Measurements from ENCODE around the gene TRAF2.

DNA sequence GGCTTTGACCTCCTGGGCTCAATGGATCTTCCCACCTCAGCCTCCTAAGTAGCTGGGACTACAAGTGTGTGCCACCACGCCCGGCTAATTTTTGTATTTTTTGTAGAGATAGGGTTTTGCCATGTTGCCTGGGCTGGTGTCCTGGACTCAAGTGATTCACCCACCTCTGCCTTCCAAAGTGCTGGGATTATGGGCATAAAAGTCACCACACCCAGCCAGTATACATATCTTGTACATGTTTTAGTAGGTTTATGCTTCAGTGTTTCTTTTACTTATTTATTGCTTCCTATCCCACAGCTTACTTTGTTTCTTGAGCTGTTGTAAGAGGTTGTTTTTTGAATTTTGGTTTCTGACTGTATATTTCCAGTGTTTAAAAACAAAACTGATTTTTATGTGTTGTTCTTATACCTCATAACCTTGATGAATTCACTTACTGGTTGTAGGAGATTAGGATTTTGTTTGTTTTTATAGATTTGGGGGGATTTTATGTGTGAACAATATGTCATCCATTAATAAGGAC lies 45.4 kb downstream of the TRAF2 start:
- TF ChIP-seq, protein P1, sequence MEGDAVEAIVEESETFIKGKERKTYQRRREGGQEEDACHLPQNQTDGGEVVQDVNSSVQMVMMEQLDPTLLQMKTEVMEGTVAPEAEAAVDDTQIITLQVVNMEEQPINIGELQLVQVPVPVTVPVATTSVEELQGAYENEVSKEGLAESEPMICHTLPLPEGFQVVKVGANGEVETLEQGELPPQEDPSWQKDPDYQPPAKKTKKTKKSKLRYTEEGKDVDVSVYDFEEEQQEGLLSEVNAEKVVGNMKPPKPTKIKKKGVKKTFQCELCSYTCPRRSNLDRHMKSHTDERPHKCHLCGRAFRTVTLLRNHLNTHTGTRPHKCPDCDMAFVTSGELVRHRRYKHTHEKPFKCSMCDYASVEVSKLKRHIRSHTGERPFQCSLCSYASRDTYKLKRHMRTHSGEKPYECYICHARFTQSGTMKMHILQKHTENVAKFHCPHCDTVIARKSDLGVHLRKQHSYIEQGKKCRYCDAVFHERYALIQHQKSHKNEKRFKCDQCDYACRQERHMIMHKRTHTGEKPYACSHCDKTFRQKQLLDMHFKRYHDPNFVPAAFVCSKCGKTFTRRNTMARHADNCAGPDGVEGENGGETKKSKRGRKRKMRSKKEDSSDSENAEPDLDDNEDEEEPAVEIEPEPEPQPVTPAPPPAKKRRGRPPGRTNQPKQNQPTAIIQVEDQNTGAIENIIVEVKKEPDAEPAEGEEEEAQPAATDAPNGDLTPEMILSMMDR (IDR thresholded peaks at IDR 0.05) = no peak
- TF ChIP-seq POLR2A (IDR thresholded peaks at IDR 0.05) = no peak
